ENCODE results near the gene UBA1.
"Not testable (repeated sequence)": the region's sequence is repeated elsewhere in the genome, so short reads cannot be mapped to it uniquely, and the experiment has no call there.

The UBA1 gene

GRCh38 chrX:47231167-47231566 lies 37.5 kb downstream of the UBA1 start:
- DNase-seq = no peak

DNA sequence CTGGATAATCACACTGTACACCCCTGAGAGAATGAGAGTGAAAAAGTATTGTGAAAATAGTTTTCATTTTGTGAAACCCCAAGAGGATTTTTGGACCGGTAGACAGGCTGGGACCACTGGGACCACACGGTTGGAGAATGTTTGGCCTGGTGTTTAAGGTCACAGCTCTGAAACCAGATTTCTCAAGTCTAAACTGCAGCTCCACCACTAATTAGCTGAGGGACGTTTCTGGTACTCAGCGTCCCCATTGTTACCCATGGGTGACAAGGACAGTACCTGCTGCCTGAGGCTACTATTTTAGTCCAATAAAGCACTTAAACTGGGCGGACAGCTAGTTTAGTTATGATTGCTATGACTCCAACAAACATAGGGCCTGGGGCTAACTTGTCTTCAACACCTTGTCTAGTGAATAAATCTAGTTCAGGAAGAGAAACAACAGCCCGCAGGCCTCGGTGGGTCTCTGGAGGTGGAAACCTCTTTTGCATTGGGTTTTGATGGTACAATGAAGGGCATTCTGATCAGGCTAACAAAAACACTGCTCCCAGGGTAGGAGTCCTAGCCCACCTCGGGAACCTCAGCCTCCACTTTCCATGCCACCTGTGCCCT lies 38.7 kb downstream of the UBA1 start:
- no peak for DNase-seq

GRCh38 chrX:47232803-47233332 lies 39.2 kb downstream of the UBA1 start, which contains the start of gene USP11:
Gene USP11, plus strand, starts transcription at chrX:47233009. Its CDS starts 35 bp downstream, at chrX:47233044.
- DNase-seq = no peak

DNA sequence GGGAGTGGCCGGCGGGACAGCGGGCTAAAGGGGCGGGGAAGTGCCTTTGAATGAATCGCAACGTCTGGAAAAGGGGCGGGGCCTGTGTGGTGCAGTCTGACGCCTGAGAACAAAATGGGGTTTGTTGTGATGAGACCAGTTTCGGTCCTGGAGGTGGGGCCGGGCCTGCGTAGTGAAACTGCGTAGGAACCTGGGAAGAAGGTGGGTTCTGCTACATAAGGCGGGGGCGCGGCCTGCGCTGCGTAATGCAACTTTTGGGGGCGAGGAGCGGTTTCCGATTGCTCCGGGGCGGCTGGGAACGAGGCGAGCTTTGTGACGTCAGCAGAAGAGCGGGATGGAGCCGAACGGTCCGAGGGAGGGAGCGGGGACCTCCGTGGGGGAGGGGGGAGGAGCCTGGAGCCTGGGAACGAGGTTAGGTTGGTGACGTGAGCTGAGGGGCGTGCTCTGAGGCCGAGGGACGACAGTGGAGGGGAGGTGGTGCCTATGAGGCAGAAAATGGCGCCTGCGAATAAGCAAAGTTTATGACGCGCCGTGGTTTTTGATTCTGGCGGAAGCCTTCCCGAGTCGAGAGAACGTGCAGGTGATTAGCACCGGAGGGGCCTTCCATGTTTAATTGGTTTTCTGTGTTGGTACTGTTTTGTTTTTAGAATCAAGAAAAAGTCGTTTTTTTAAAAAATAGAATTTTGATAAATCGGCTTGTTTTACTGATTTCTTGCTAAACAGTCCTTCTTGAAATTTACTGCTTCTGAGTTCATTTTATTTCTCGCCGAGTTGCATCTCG lies 39.9 kb downstream of the UBA1 start:
- DNase-seq = no peak

DNA sequence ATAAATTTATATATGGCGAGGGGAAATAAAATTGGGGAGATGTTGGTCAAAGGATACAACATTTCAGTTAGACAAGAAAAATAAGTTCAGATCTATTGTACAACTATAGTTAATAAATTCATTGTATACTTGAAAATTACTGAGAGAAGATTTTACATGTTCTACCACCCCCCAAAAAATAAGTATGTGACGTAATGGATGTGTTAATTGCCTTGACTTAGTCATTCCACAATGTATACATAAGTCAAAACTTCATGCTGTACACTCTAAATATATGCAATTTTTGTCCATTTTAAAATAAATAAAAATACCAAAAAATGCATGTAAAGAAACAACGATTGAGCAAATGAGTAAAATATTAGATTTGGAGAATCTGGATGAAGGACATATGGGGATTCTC lies 41.0 kb downstream of the UBA1 start:
- DNase-seq = no peak

DNA sequence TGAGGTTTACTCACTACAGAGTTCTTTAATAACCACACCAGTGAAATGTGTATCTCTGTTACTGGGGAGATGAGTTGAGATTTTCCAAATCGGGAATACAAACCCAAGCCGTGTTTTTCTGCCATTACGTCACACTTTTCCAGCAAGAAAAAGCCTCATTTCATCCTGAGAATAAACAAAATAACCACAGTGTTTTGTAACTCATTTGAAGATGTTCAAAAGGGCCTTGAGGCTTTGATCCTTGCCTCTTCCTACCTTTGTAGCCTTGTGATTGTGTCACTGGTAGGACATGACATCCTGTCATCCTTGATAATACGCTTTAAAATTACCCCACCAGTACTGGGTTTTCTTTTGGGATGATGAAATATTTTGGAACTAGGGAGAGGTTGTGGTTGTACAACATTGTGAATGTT lies 42.1 kb downstream of the UBA1 start:
- DNase-seq = no peak

DNA sequence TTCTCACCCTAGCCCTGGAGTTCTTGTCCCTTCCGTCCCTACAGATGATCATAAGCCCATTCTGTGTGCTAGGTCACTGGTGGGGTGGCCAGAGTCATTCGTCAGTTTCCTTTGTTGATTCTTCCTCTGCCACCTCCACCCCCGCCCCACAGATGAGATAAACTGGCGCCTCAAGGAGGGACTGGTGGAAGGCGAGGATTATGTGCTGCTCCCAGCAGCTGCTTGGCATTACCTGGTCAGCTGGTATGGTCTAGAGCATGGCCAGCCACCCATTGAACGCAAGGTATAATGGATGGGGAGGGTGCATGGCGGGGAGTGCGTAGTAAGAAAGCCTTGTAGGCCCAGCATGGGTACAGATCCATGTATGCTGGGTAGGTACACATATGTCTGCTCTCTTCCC lies 45.6 kb downstream of the UBA1 start:
- DNase-seq = no peak

DNA sequence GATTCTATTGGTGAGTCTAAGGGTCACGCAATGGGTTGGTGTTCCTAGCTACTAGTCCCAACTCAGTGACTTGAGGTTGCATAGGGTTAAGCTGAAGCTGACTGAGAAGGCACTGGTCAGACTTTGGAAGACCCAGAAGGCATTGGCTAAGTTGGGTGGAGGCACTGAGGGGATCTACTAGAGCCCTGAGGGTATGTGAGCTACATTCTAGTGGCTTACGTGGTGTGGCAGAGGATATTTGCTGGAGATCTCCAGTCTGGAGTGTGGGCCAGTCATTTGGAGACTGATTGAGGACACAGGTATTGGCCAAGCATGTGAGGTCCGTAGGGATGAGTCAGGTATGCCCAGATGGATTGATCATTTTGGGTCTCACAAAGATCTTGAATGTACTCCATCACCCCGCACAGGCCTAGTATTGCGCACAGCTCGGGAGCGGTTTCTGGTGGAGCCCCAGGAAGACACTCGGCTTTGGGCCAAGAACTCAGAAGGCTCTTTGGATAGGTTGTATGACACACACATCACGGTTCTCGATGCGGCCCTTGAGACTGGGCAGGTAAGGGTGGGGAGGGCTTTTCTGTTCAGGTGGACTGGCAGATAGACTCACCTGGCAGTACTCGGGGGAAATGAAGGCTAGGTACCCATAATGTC lies 46.4 kb downstream of the UBA1 start:
- no peak for DNase-seq

DNA sequence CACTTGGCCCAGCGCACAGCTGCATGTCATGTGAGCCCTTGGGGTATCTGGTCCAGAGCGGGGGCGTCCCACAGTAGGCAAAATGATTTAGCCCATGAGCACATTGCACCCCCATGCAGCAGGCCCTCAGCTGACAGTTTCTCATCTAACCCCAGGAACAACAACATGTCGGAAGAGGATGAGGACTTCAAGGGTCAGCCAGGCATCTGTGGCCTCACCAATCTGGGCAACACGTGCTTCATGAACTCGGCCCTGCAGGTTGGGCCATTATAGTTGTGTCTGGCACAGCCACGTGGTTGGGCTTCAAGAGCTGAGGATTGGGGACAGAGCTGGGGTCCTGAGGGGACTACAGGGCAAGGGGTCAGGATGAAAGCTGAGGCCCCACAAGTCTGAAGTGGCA lies 47.0 kb downstream of the UBA1 start:
- DNase-seq = no peak

- DNase-seq = no peak
These were observed 47.8 kb downstream of the UBA1 start for GRCh38 chrX:47241201-47242011.

- no peak for DNase-seq
These were observed 48.7 kb downstream of the UBA1 start for GRCh38 chrX:47242321-47242720.

DNA sequence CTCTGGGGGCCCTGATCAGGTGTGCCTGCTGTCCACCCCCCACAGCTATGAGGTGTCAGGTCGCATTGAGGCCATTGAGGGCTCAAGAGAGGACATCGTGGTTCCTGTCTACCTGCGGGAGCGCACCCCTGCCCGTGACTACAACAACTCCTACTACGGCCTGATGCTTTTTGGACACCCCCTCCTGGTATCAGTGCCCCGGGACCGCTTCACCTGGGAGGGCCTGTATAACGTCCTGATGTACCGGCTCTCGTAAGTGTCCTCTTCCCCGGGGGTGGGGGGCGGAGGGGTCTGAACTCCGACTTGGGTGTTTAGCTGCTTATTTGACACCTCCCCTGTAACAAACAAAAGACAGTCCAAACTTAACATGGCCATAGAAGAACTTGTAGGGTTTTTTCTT lies 49.7 kb downstream of the UBA1 start:
- DNase-seq = no peak

- DNase-seq = no peak
These were observed 51.0 kb downstream of the UBA1 start for GRCh38 chrX:47244676-47245075.

GRCh38 chrX:47245156-47245555 lies 51.5 kb downstream of the UBA1 start:
- DNase-seq = no peak

- DNase-seq = no peak
These were observed 53.8 kb downstream of the UBA1 start for GRCh38 chrX:47247206-47247998.

GRCh38 chrX:47247999-47248320 lies 54.3 kb downstream of the UBA1 start:
- DNase-seq = no peak

- DNase-seq = no peak
These were observed 54.9 kb downstream of the UBA1 start for GRCh38 chrX:47248576-47248975.

DNA sequence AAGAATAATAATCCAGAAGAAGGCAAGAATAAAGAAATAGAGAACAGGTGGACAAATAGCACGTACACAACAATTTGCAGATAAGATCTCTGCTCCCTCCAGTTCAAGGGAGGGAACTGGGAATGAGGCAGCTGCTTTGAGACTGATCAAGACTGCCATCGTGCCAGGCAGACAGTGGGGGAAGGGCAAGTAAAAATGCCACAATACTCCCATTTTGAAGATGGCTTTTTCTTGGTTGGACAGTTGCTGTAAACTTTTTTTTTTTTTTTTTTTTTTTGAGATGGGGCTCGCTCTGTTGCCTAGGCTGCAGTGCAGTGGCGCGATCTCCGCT lies 56.4 kb downstream of the UBA1 start:
- DNase-seq = no peak

- not testable (repeated sequence) for DNase-seq
These were observed 64.0 kb downstream of the UBA1 start for GRCh38 chrX:47257620-47258019.
